ENCODE results near the gene MAGI2.

MAGI2 gene

GRCh38 chr7:78103475-78103874 lies 1350.0 kb downstream of the MAGI2 start:
- TF ChIP-seq, protein P1, sequence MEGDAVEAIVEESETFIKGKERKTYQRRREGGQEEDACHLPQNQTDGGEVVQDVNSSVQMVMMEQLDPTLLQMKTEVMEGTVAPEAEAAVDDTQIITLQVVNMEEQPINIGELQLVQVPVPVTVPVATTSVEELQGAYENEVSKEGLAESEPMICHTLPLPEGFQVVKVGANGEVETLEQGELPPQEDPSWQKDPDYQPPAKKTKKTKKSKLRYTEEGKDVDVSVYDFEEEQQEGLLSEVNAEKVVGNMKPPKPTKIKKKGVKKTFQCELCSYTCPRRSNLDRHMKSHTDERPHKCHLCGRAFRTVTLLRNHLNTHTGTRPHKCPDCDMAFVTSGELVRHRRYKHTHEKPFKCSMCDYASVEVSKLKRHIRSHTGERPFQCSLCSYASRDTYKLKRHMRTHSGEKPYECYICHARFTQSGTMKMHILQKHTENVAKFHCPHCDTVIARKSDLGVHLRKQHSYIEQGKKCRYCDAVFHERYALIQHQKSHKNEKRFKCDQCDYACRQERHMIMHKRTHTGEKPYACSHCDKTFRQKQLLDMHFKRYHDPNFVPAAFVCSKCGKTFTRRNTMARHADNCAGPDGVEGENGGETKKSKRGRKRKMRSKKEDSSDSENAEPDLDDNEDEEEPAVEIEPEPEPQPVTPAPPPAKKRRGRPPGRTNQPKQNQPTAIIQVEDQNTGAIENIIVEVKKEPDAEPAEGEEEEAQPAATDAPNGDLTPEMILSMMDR (IDR thresholded peaks at IDR 0.05; ENCODE audit: low read depth, low read length, missing control alignments): no peak
- in situ Hi-C loops (cut with HindIII; ENCODE audit: low sequenced_read_pairs): no loop called here
- DNase-seq (ENCODE audit: low read depth): no peak
- no peak overlapping the region for H3K4me3 ChIP-seq (ENCODE audit: low read depth, low read length)

DNA sequence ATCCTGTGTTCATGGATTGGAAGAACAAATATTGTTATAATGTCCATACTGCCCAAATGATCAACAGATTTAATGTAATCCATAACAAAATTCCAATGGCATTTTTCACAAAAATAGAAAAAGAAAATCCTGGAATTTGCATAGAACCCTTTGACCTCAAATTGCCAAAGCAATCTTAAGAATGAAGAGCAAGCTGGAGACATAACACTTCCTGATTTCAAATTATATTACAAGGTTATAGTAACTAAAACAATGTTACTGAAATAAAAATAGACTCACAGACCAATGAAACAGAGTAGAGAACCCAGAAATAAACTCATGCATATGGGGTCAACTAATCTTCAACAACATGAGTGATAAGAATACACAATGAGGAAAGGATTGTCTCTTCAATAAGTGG lies 1352.4 kb downstream of the MAGI2 start:
- no peak for DNase-seq (ENCODE audit: low read depth)
- in situ Hi-C loops (cut with HindIII; ENCODE audit: low sequenced_read_pairs): no loop called here
- no peak overlapping the region for H3K4me3 ChIP-seq (ENCODE audit: low read depth, low read length)
- TF ChIP-seq, protein P1 (IDR thresholded peaks at IDR 0.05; ENCODE audit: low read depth, low read length, missing control alignments): no peak

GRCh38 chr7:78099715-78100394 lies 1353.6 kb downstream of the MAGI2 start:
- H3K4me3 ChIP-seq (ENCODE audit: low read depth, low read length): no peak overlapping the region
- TF ChIP-seq, protein P1 (IDR thresholded peaks at IDR 0.05; ENCODE audit: low read depth, low read length, missing control alignments): no peak
- in situ Hi-C loops (cut with HindIII; ENCODE audit: low sequenced_read_pairs): no loop called here
- peak; percentile 81 for DNase-seq (ENCODE audit: low read depth)

- TF ChIP-seq, protein P1 (IDR thresholded peaks at IDR 0.05; ENCODE audit: low read depth, low read length, missing control alignments): no peak
- no peak for DNase-seq (ENCODE audit: low read depth)
- in situ Hi-C loops (cut with HindIII; ENCODE audit: low sequenced_read_pairs): no loop called here
- no peak overlapping the region for H3K4me3 ChIP-seq (ENCODE audit: low read depth, low read length)
These were observed 1357.9 kb downstream of the MAGI2 start for GRCh38 chr7:78095549-78095948.

DNA sequence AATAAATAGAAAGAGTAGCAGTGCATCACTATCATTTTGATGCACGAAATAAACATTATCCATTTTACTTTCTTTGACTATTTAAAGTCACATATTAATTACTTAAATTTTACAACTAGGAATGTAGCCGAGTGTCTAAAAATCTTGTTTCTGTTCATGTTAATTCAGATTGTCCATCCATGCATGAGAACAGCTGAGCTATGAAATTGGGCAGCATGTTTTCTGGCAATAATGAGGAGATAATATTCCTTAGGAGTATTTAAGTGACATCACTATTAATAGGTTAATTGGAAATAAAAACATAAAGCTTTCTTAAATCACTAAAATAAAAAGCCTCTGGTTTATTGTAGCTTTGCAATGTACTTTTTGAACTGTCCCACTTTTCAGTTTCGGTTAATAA lies 1361.1 kb downstream of the MAGI2 start:
- TF ChIP-seq, protein P1 (IDR thresholded peaks at IDR 0.05; ENCODE audit: low read depth, low read length, missing control alignments): no peak
- in situ Hi-C loops (cut with HindIII; ENCODE audit: low sequenced_read_pairs): no loop called here
- no peak for DNase-seq (ENCODE audit: low read depth)

GRCh38 chr7:78090616-78091015 lies 1362.9 kb downstream of the MAGI2 start:
- no peak for DNase-seq (ENCODE audit: low read depth)
- in situ Hi-C loops (cut with HindIII; ENCODE audit: low sequenced_read_pairs): no loop called here
- H3K4me3 ChIP-seq (ENCODE audit: low read depth, low read length): no peak overlapping the region
- TF ChIP-seq, protein P1 (IDR thresholded peaks at IDR 0.05; ENCODE audit: low read depth, low read length, missing control alignments): peak; percentile 8

More for the DNA sequence above, 1361.1 kb downstream of the MAGI2 start:
- no peak overlapping the region for H3K4me3 ChIP-seq (ENCODE audit: low read depth, low read length)

Data from astrocyte of the cerebellum (primary cell).